Activated CD4-positive, alpha-beta T cell treated with anti-CD3 and anti-CD28 coated beads, Interleukin-2, amount 10 ng/mL, durations not matched to agents 24 days and 14 days (primary cell): ENCODE results near the gene UTS2R. TPM values are rescaled to one million over a fixed set of nuclear protein-coding genes. Genes with fewer than 3 reads are reported as not detected.

Source experiments
- DNase-seq: peaks from one replicate; pipeline ENCODE4 v3.0.0; 2022
- H3K27ac Mint-ChIP-seq: one replicate; pipeline ENCODE4 v1.8.0; 2022; ENCODE audit warnings: mild to moderate bottlenecking, mixed read lengths
- H3K27me3 Mint-ChIP-seq: one replicate; pipeline ENCODE4 v1.8.0; 2022; ENCODE audit warnings: mixed read lengths
- H3K36me3 Mint-ChIP-seq: one replicate; pipeline ENCODE4 v1.8.0; 2022; ENCODE audit warnings: low read depth, mild to moderate bottlenecking, mixed read lengths
- H3K4me1 Mint-ChIP-seq: one replicate; pipeline ENCODE4 v1.8.0; 2021; ENCODE audit warnings: mixed read lengths
- H3K4me3 Mint-ChIP-seq: one replicate; pipeline ENCODE4 v1.8.0; 2022; ENCODE audit warnings: mild to moderate bottlenecking, moderate library complexity, mixed read lengths
- H3K9me3 Mint-ChIP-seq: one replicate; pipeline ENCODE4 v1.8.0; 2021; ENCODE audit warnings: mixed read lengths
- intact Hi-C: fragments of 100-400 bp; cut with micrococcal nuclease; formaldehyde crosslinking; loops from one replicate; pipeline ENCODE4 v1.15.1; 2023
- total RNA-seq: library from RNA; stranded (reverse); gene quantifications from 2 replicates; pipeline ENCODE4 v1.2.3, GENCODE V29; 2022

UTS2R gene
- total RNA-seq, 1 donor from 2014 or later, result 0.14 TPM

DNA sequence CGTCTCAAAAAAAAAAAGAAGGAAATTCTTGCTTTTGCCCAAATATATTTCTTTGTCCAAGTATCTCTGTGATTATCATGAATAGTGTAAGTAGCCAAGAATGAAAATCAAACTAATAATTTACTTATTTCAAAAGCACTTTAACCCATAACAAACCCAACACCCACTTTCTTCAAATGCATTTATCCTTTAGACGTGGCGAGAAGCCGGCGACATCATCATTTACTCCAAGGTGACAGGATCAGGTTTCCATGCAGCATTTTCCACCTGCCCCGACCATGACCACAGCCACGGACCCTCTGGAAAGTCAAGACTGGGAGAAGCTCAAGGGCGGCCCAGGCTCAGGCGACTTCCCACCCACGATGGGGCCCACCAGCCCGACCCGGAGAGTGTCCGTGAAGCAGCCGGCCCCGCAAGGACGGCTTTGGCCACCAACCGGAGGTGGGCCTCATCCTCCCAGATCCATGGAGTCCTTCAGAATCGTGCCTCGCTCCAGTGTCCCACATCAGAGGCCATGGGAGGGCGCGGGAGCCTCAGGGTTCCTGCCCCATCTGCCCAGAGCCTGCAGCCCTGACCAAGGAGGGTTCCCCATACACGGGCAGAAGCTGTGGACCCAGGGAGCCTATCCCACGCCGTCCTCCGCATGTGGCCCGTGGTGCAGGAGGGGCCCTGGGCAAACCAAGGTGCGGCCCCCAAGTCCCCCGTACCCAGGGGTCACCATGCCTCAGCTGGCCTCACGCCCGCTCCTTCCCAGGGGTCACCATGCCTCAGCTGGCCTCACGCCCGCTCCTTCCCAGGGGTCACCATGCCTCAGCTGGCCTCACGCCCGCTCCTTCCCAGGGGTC is 18.7 kb downstream of the UTS2R start:
- no peak overlapping the region for H3K27ac Mint-ChIP-seq
- no peak for DNase-seq
- intact Hi-C loops, result no loop called here
- H3K9me3 Mint-ChIP-seq, result no peaks in the 10 kb centered on the region
- H3K4me1 Mint-ChIP-seq, result peaks cover 7% of the 10 kb centered on the region
- peaks cover 3% of the 10 kb centered on the region for H3K36me3 Mint-ChIP-seq
- H3K4me3 Mint-ChIP-seq, result no peak overlapping the region
- peaks cover 2% of the 10 kb centered on the region for H3K27me3 Mint-ChIP-seq

DNA sequence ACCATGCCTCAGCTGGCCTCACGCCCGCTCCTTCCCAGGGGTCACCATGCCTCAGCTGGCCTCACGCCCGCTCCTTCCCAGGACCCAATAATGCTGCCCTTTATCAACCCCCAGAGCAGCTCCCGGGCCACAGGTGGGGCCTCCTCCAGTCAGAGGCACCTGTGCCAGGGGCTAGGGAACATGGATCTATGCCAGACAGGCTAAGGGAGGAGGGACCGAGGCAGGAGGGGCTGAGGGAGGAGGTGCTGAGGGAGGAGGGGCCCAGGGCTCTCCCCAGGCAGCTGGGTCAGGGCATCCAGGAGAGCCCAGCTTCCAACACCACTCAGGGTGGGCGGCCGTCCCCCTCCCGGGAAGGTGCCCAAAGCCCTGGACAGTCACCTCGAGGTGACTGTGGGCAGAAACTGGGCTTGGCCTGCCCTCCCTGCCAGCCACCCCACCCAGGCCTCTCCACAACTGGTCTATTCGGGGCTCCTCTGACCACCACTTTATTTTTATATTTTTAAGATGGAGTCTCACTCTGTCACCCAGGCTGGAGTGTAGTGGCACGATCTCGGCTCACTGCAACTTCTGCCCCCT is 19.4 kb downstream of the UTS2R start:
- H3K27ac Mint-ChIP-seq, result no peak overlapping the region
- no peaks in the 10 kb centered on the region for H3K9me3 Mint-ChIP-seq
- H3K27me3 Mint-ChIP-seq, result peaks cover 2% of the 10 kb centered on the region
- H3K4me1 Mint-ChIP-seq, result peaks cover 7% of the 10 kb centered on the region
- intact Hi-C loops, result no loop called here
- H3K4me3 Mint-ChIP-seq, result no peak overlapping the region
- no peak for DNase-seq
- peaks cover 3% of the 10 kb centered on the region for H3K36me3 Mint-ChIP-seq

DNA sequence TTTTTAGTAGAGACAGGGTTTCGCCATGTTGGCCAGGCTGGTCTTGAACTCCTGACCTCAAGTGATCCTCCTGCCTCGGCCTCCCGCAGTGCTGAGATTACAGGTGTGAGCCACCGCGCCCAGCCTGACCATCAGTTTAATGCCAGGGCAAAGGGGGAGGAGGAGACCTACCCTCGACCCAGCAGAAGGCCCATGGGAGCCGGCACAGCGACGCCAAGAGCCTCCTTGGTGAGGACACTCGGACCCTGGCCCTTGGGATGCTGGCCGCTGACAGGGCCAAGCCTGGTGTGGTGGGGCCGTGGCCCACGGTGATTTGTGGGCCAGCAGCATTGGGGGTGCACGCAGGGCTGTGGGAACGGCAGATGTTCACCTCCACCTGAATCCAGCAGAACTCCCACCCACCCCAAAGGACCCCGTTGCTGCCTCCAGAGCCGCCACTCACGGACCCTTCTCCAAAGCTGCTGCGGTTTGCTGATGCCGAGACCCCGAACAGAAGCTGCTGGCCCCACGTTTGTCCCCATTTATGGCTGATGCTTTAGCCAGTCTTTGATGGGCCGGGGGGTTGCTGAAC is 20.0 kb downstream of the UTS2R start:
- Mint-ChIP-seq H3K27ac (no peak overlapping the region), H3K4me1 (peaks cover 7% of the 10 kb centered on the region), H3K27me3 (peaks cover 2% of the 10 kb centered on the region), H3K36me3 (peaks cover 3% of the 10 kb centered on the region), H3K9me3 (no peaks in the 10 kb centered on the region), H3K4me3 (no peak overlapping the region)
- DNase-seq, result no peak
- intact Hi-C loops, result no loop called here

DNA sequence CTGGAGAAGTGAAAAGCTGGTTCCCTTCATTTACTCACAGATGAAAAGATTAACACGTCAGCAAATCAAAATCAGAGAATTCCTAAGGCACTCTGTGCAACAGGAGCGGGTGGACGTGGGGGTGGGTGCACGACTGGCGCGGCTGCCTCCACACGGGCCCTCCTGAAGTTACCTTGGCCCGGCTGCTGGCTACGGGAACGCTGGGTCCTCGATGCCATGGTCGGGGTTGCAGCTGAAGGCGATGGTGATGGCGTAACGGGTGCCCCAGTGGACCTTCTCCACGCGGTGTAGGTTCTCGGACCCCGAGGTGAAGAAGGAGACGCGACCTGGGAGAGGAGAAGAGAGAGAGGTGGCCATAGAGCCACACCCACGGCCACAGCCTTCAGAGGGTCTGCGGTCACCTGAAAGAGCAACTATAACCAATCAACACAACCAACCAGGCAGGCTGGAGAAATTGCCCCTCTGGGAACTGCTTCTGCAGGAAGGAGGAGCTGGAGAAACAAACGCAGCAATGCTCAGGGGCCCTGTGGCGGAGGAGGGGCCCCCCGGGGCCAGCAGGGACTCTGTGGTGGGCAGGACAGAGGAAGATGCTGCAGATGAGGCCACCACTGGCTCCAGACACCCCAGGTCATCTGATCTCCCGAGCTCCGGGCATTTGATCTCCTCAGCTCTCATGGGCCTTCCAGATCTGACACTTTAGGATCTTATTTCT is 20.8 kb downstream of the UTS2R start:
- Mint-ChIP-seq H3K4me1 (peaks cover 7% of the 10 kb centered on the region), H3K27me3 (peaks cover 2% of the 10 kb centered on the region), H3K9me3 (no peaks in the 10 kb centered on the region), H3K36me3 (peaks cover 5% of the 10 kb centered on the region), H3K4me3 (no peak overlapping the region), H3K27ac (no peak overlapping the region)
- no peak for DNase-seq
- intact Hi-C loops, result no loop called here

GRCh38 chr17:82392941-82393340 is 21.4 kb downstream of the UTS2R start:
- H3K4me3 Mint-ChIP-seq, result no peak overlapping the region
- H3K9me3 Mint-ChIP-seq, result no peaks in the 10 kb centered on the region
- H3K27me3 Mint-ChIP-seq, result no peaks in the 10 kb centered on the region
- no peak for DNase-seq
- H3K4me1 Mint-ChIP-seq, result peaks cover 3% of the 10 kb centered on the region
- no peak overlapping the region for H3K27ac Mint-ChIP-seq
- H3K36me3 Mint-ChIP-seq, result peaks cover 5% of the 10 kb centered on the region
- intact Hi-C loops, result no loop called here

GRCh38 chr17:82394278-82394677 is 22.7 kb downstream of the UTS2R start:
- no peak for DNase-seq
- intact Hi-C loops, result no loop called here
- peaks cover 3% of the 10 kb centered on the region for H3K4me1 Mint-ChIP-seq
- no peak overlapping the region for H3K4me3 Mint-ChIP-seq
- peaks cover 5% of the 10 kb centered on the region for H3K36me3 Mint-ChIP-seq
- H3K9me3 Mint-ChIP-seq, result no peaks in the 10 kb centered on the region
- H3K27ac Mint-ChIP-seq, result no peak overlapping the region
- H3K27me3 Mint-ChIP-seq, result no peaks in the 10 kb centered on the region

DNA sequence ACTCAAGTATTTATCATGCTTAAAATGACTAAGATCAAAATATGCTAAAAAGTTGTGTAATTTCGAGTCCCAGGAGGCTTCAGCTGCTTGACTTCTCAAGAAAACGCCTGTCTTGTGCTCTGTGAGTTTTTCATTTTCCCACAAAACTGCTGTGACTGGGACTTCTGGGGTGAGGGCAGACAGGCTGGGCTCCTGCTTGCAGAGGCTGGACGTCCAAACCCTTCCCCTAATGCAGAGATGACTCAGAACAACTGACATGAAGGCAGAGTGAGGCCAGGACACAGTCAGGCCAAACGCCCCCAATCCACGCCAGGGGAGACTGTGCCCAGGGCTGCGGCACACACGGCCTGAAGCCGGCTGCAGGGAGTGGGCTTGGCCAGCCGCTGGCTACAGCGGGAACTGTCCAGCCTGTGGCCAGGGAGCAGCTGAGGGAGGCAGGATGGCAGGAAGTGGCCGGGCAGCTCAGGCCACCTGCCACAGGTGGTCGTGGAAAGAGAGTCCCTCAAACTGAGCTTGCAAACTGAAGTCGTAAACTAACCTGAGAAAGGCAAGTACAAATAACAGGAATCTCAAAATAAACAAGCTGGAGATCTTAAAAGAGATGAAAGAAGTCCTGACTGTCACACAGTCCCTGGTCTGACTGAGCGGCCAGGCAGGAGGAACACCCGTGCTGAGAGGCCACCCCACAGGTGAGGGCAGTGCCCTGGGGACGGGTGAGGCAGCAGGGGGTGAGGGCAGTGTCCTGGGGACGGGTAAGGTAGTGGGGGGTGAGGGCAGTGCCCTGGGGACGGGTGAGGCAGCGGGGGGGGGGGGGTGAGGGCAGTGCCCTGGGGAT is 25.3 kb downstream of the UTS2R start:
- Mint-ChIP-seq H3K27me3 (no peaks in the 10 kb centered on the region), H3K4me3 (no peak overlapping the region), H3K36me3 (peaks cover 11% of the 10 kb centered on the region), H3K9me3 (no peaks in the 10 kb centered on the region), H3K4me1 (peaks cover 12% of the 10 kb centered on the region), H3K27ac (no peak overlapping the region)
- intact Hi-C loops, result no loop called here
- DNase-seq, result no peak

DNA sequence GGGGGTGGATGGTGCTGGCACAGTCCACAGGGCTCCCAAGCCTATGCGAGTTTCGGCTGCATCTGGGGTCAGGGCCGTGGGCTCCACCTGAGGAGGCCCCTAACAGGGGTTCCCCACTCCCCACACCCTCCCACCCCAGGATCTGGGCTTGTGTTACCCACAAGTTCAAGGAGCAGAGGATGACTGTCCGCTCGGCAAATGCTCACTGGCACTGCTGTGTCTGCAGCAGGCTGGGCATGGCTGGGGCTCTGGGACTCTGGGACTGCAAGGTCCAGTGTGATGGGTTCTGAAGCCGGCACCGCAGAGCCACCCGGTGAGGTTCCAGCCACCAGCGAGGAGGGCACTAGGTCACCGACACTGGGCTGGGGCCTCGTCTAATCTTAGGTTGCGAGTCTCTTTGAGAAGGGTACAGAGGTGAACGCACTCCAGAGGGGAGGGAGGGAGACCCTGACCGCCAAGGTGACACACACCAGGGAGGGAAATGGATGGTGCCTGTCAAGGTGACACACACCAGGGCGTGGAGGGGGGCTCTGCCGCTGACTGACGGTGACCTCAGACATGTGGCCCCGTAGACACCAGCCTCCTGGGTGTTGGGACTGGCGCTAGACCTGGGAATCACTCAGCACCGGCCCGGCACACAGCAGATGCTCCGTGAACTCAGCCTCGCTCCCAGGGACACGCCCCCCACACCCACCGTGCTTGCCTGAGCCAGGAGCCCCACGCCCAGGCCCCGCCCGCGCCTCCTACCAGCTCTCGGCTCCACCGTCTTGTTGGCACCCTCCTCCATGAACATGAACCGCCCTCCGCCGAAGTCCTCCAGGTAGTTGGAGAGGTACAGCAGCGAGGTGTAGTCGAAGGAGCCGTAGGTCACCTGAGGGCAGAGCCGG is 26.1 kb downstream of the UTS2R start:
- Mint-ChIP-seq H3K9me3 (no peaks in the 10 kb centered on the region), H3K4me1 (peaks cover 12% of the 10 kb centered on the region), H3K36me3 (peaks cover 12% of the 10 kb centered on the region), H3K4me3 (no peak overlapping the region), H3K27ac (no peak overlapping the region), H3K27me3 (no peaks in the 10 kb centered on the region)
- intact Hi-C loops, result no loop called here
- DNase-seq, result no peak

DNA sequence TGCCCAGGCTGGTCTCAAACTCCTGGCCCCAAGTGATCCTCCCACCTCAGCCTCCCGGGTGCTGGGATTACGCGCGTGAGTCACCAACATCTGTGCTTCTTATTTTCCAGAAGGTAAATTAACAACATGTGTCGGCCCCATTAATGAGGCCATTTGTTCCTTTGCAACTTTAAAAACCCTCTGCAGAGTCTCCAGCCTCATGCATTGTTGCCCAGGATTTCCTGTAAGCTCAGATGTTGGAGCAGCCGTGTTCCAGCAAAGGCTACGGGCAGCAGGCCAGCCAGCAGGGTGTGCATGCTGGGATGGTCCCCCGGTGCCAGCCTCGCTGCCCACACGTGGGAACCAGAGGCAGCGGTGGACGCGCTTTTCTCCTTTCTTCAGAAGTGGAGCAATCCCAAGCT is 27.5 kb downstream of the UTS2R start:
- peaks cover 13% of the 10 kb centered on the region for H3K4me1 Mint-ChIP-seq
- DNase-seq, result no peak
- H3K9me3 Mint-ChIP-seq, result no peaks in the 10 kb centered on the region
- intact Hi-C loops, result no loop called here
- no peak overlapping the region for H3K27ac Mint-ChIP-seq
- no peak overlapping the region for H3K4me3 Mint-ChIP-seq
- peaks cover 21% of the 10 kb centered on the region for H3K36me3 Mint-ChIP-seq
- no peaks in the 10 kb centered on the region for H3K27me3 Mint-ChIP-seq

- H3K4me3 Mint-ChIP-seq, result no peak overlapping the region
Measured at GRCh38 chr17:82399601-82400101, 28.1 kb downstream of the UTS2R start.

GRCh38 chr17:82400206-82400605 is 28.6 kb downstream of the UTS2R start:
- H3K36me3 Mint-ChIP-seq, result peaks cover 21% of the 10 kb centered on the region
- no peaks in the 10 kb centered on the region for H3K9me3 Mint-ChIP-seq
- DNase-seq, result no peak
- no peaks in the 10 kb centered on the region for H3K27me3 Mint-ChIP-seq
- H3K27ac Mint-ChIP-seq, result no peak overlapping the region
- peaks cover 11% of the 10 kb centered on the region for H3K4me1 Mint-ChIP-seq
- no peak overlapping the region for H3K4me3 Mint-ChIP-seq
- intact Hi-C loops, result no loop called here

More at GRCh38 chr17:82399601-82400101, 28.1 kb downstream of the UTS2R start:
- H3K4me1 Mint-ChIP-seq, result peaks cover 11% of the 10 kb centered on the region
- intact Hi-C loops, result no loop called here
- H3K27ac Mint-ChIP-seq, result no peak overlapping the region
- H3K9me3 Mint-ChIP-seq, result no peaks in the 10 kb centered on the region
- DNase-seq, result no peak
- H3K36me3 Mint-ChIP-seq, result peaks cover 23% of the 10 kb centered on the region
- no peaks in the 10 kb centered on the region for H3K27me3 Mint-ChIP-seq

GRCh38 chr17:82400830-82401229 is 29.3 kb downstream of the UTS2R start:
- H3K36me3 Mint-ChIP-seq, result peaks cover 23% of the 10 kb centered on the region
- no peaks in the 10 kb centered on the region for H3K9me3 Mint-ChIP-seq
- peak; percentile 88 for DNase-seq
- H3K4me1 Mint-ChIP-seq, result peaks cover 11% of the 10 kb centered on the region
- H3K27ac Mint-ChIP-seq, result peak overlapping the region; percentile 66
- H3K4me3 Mint-ChIP-seq, result peak overlapping the region; percentile 82
- no peaks in the 10 kb centered on the region for H3K27me3 Mint-ChIP-seq
- intact Hi-C loops, result no loop called here
